Uterus (tissue), 2 donors: ENCODE measurements around the gene NDC1.

Experiments used
- POLR2A ChIP-seq, 2 donors: fragments of 450-650 bp; IDR thresholded peaks; one replicate each; pipeline ENCODE4 v1.6.1; 2016; ENCODE audit warnings: antibody characterized with exemption in 2 of 2, mild to moderate bottlenecking in 1 of 2, moderate library complexity in 1 of 2
- TF ChIP-seq, protein P1 (sequence below), 4 experiments: fragments of 200-600 bp in 2 of 4; fragments of 450-650 bp in 2 of 4; sonication (generic) in 2 of 4; IDR thresholded peaks; one replicate each; pipeline ENCODE4 v1.5.1; 2016 to 2019; ENCODE audit warnings: antibody characterized with exemption in 4 of 4, mild to moderate bottlenecking in 2 of 4, moderate library complexity in 1 of 4

DNA sequence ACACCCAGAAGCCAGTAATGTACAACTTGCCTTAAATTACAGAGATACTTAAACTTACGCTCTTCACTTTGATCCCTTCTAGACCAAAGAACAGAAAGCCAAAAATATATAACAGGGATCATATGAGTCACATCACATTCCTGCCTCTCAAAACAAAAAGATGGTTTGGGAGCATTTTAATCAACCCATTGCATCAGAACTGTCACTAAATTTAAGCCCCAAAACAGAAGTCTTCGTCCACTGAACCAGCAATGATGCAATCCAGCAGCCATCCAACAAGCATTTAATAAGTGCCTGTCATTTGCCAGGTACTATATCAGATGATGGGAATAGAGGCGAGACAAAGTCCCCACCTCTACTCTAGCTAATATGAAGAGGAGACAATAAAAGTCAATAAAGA is 56.4 kb downstream of the NDC1 start:
- TF ChIP-seq, protein P1, sequence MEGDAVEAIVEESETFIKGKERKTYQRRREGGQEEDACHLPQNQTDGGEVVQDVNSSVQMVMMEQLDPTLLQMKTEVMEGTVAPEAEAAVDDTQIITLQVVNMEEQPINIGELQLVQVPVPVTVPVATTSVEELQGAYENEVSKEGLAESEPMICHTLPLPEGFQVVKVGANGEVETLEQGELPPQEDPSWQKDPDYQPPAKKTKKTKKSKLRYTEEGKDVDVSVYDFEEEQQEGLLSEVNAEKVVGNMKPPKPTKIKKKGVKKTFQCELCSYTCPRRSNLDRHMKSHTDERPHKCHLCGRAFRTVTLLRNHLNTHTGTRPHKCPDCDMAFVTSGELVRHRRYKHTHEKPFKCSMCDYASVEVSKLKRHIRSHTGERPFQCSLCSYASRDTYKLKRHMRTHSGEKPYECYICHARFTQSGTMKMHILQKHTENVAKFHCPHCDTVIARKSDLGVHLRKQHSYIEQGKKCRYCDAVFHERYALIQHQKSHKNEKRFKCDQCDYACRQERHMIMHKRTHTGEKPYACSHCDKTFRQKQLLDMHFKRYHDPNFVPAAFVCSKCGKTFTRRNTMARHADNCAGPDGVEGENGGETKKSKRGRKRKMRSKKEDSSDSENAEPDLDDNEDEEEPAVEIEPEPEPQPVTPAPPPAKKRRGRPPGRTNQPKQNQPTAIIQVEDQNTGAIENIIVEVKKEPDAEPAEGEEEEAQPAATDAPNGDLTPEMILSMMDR (IDR thresholded peaks at IDR 0.05), result no peak
- TF ChIP-seq POLR2A (IDR thresholded peaks at IDR 0.05), result no peak
